Stomach (tissue), 9 donors: ENCODE results near the gene MSH5. TPM values are rescaled to one million over a fixed set of nuclear protein-coding genes. Genes with fewer than 3 reads are reported as not detected.

Experiments
- DNase-seq, 2 donors: peaks; one replicate each; pipeline versions ENCODE4 v3.0.0 to v3.0.0-alpha.2; 2013 to 2019
- H3K27ac ChIP-seq, 5 donors: fragments of 200-600 bp in 4 of 5; sonication (generic) in 4 of 5; one replicate each; pipeline ENCODE4 v1.5.1; 2013 to 2019; ENCODE audit warnings: mild to moderate bottlenecking in 1 of 5, moderate library complexity in 1 of 5
- H3K27me3 ChIP-seq, 3 donors: fragments of 200-600 bp; sonication (generic); one replicate each; pipeline ENCODE4 v1.5.1; 2017 to 2019; ENCODE audit warnings: mixed run types in 1 of 3
- H3K36me3 ChIP-seq, 4 donors: fragments of 200-600 bp; sonication (generic); 1 replicate in 3 of 4; 2 replicates in 1 of 4; pipeline ENCODE4 v1.5.1; 2016 to 2019
- H3K4me1 ChIP-seq, 4 donors: fragments of 200-600 bp; sonication (generic); one replicate each; pipeline ENCODE4 v1.5.1; 2016 to 2019
- H3K4me3 ChIP-seq, 4 donors: fragments of 200-600 bp; sonication (generic) in 3 of 4; one replicate each; pipeline ENCODE4 v1.5.1; 2016 to 2019; ENCODE audit warnings: mild to moderate bottlenecking in 1 of 4
- H3K9me3 ChIP-seq, 4 donors: fragments of 200-600 bp; sonication (generic); one replicate each; pipeline ENCODE4 v1.5.1; 2016 to 2019
- EP300 ChIP-seq: sonication (generic); formaldehyde crosslinking; IDR thresholded peaks from one replicate; pipeline ENCODE4 v1.6.1; 2017; ENCODE audit warnings: antibody characterized with exemption
- POLR2A ChIP-seq, 4 donors: fragments of 450-650 bp; IDR thresholded peaks; one replicate each; pipeline ENCODE4 v1.6.1; 2016; ENCODE audit warnings: antibody characterized with exemption in 4 of 4, control low read depth in 2 of 4, mild to moderate bottlenecking in 1 of 4, moderate library complexity in 1 of 4
- POLR2AphosphoS5 ChIP-seq, 3 donors: sonication (generic); formaldehyde crosslinking; IDR thresholded peaks; one replicate each; pipeline ENCODE4 v1.6.1; 2016; ENCODE audit warnings: antibody characterized with exemption in 3 of 3
- WGBS, 5 donors: extraction: QIAGEN DNeasy Blood & Tissue Kit in 3 of 5; methylation state at CpG; one replicate each; pipeline versions ENCODE4 v1.1.5 to v1.1.7; 2013 to 2018; 5-methylcytosine and 5-hydroxymethylcytosine counted together
- intact Hi-C: fragments of 100-400 bp; cut with DNase I; formaldehyde crosslinking; loops from one replicate; pipeline ENCODE4 v1.15.1; 2023; ENCODE audit warnings: low total_unique reads
- polyA plus RNA-seq, 3 donors: library from polyadenylated mRNA; stranded (reverse); fragments of 200-250 nt; gene quantifications; one replicate each; pipeline ENCODE4 v1.2.3, GENCODE V29; 2013
- total RNA-seq, 5 donors: library from RNA; depleted of rRNA; stranded (reverse); fragments of >200 nt; gene quantifications; one replicate each; pipeline versions ENCODE4 v1.1.0 to v1.2.3, GENCODE V29; 2014 to 2016
- TF ChIP-seq, protein P1 (sequence below), 7 experiments: fragments of 450-650 bp in 4 of 7; fragments of 200-600 bp in 3 of 7; sonication (generic) in 3 of 7; IDR thresholded peaks; one replicate each; pipeline ENCODE4 v1.5.1; 2016 to 2019; ENCODE audit warnings: antibody characterized with exemption in 7 of 7, control low read depth in 2 of 7, mild to moderate bottlenecking in 1 of 7
- donor health status: healthy with polysubstance abuse.
- donor health status: Bipolar disorder and iron deficiency.
- donor health status: healthy.

Gene MSH5
- total and polyA plus RNA-seq, 8 donors = 2.9 to 66.4 (median 10.9) TPM

DNA sequence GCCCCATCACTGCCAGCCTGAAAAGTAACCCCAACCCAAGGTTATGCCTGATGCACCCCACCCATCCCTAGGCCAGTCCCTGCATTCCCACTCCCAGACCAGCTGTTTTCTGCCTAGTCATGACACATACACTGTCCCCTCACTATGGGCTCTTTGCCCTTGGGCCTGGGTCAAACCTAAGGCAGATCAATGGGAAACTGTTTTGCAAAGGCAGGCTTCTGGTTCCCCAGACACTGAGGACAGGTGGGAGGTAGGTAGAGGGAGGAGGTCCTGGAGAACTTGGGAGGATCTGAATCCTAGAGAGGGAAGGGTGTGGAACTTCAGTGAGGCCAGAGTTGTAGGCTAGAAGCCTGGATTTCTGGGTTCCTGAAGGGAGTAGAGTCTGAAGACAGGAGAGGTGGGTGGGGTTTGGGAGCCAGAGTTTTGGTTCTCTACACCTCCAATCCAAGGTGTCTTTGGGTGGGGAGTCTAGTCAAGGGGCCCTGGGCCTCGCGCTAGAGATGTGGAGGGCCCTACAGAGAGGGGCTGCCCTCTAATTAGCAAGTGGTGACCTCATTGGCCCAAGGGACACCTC is 5.5 kb upstream of the MSH5 start:
- Histone ChIP-seq H3K9me3 (no peaks in the 10 kb centered on the region), H3K27ac (peak overlapping the region; percentile 94 to 97 (median 95)), H3K27me3 (no peaks in the 10 kb centered on the region), H3K4me1 (peaks cover 53 to 80% (median 70%) of the 10 kb centered on the region in 4 donors), H3K4me3 (peak overlapping the region; percentile 67 to 85 (median 75)), H3K36me3 (peaks cover 36 to 41% (median 40%) of the 10 kb centered on the region in 4 donors)
- intact Hi-C loops = no loop called here
- DNase-seq = no peak
- TF ChIP-seq, protein P1, sequence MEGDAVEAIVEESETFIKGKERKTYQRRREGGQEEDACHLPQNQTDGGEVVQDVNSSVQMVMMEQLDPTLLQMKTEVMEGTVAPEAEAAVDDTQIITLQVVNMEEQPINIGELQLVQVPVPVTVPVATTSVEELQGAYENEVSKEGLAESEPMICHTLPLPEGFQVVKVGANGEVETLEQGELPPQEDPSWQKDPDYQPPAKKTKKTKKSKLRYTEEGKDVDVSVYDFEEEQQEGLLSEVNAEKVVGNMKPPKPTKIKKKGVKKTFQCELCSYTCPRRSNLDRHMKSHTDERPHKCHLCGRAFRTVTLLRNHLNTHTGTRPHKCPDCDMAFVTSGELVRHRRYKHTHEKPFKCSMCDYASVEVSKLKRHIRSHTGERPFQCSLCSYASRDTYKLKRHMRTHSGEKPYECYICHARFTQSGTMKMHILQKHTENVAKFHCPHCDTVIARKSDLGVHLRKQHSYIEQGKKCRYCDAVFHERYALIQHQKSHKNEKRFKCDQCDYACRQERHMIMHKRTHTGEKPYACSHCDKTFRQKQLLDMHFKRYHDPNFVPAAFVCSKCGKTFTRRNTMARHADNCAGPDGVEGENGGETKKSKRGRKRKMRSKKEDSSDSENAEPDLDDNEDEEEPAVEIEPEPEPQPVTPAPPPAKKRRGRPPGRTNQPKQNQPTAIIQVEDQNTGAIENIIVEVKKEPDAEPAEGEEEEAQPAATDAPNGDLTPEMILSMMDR (IDR thresholded peaks at IDR 0.05) = no peak
- TF ChIP-seq POLR2A (IDR thresholded peaks at IDR 0.05) (no peak), EP300 (no peak), POLR2AphosphoS5 (IDR thresholded peaks at IDR 0.05) (no peak)
- WGBS, 5 donors = 5 to 19% (median 14%) methylated on average over 2 of the region's 2 CpGs

DNA sequence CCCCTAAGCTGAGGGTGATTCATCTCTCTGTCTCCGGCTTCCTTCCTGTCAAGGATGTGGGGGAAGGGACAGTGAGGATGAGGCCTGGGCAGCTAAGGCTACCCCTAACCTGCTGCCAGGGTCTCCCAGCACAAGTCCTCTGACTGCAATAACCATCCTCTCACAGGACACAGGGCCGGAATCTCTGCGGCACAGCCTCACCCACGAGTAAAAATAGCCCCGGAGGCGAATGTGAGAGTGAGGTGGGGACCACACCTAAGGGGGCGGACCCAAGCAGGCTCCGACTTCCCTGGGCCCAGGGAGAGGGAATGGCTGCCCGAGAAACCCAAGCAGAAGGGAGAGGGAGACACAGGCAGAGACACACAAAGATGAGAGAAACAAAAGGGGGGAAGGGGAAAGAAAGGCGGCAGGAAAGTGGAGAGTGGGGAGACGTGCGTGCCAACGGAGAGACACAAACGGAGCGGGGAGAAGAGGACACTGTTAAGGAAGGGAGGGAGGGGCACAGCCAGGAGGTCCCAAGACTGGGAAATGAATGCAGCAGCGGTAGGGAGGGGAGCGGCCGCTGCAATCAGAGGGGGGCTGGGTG is 4.9 kb upstream of the MSH5 start:
- H3K4me1 ChIP-seq = peaks cover 54 to 81% (median 70%) of the 10 kb centered on the region in 4 donors
- H3K4me3 ChIP-seq = peak overlapping the region; percentile 67 to 85 (median 75)
- H3K36me3 ChIP-seq = peaks cover 36 to 41% (median 40%) of the 10 kb centered on the region in 4 donors
- peak in 2 of 3 donors; percentile 57 to 74 for TF ChIP-seq POLR2AphosphoS5 (IDR thresholded peaks at IDR 0.05)
- no peak for TF ChIP-seq EP300
- DNase-seq = peak; percentile 54 to 86
- no peaks in the 10 kb centered on the region for H3K27me3 ChIP-seq
- 0% methylated on average over 17 to 18 of the region's 18 CpGs for WGBS, 5 donors
- intact Hi-C loops = no loop called here
- H3K9me3 ChIP-seq = no peaks in the 10 kb centered on the region
- peak overlapping the region; percentile 94 to 97 (median 95) for H3K27ac ChIP-seq

DNA sequence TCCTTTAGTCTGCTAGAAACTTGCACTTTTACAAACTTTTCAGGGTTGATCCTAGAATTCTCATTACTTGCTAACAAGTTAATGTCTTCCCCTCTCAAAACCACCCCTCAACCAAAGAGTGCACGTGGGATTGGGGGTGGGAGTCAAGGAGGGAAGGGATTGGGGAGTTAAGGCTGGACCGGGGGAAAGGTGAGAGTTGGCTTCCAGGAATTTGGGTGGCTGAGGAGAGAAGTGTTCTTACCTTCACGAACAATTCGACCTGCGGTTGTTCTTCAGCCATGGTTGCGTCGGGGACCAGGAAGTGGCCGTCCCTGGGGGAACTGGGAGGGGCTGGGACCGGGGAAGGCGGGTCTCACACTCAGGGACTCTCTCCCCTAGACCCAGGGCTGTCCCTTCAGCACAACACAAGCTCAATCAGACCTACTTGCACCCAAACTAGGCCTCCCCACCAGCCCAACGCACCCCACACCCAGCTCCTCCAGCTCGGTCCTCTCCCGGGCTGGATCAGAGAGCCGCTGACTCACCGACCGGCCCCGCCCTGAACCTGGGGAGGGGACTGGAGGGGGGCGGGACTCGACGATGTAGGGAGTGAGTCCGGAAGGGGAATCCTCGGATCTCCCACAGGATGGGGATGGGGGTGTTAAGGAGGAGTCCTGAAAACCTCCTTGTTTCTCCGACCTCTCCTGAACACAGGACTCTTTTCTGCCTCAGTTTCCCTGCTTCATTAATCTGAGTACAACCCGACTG is 3.6 kb upstream of the MSH5 start, which contains the start of gene CLIC1:
Gene CLIC1, minus strand, starts transcription at position 510 of the 747 bp plus-strand sequence. Its CDS starts 230 bp downstream, at position 280.
- Histone ChIP-seq H3K9me3 (no peaks in the 10 kb centered on the region), H3K27ac (peak within 1 kb of the TSS; percentile 94 to 97 (median 95)), H3K4me1 (peaks cover 55 to 83% (median 68%) of the 10 kb centered on the region in 4 donors), H3K36me3 (peaks cover 28 to 33% (median 32%) of the 10 kb centered on the region in 4 donors), H3K4me3 (peak within 1 kb of the TSS; percentile 67 to 85 (median 75)), H3K27me3 (no peaks in the 10 kb centered on the region)
- intact Hi-C loops = no loop called here
- peak; percentile 87 to 96 for DNase-seq
- TF ChIP-seq POLR2A (IDR thresholded peaks at IDR 0.05) (peak in 2 of 4 donors; percentile 70 to 87), EP300 (no peak), POLR2AphosphoS5 (IDR thresholded peaks at IDR 0.05) (peak in 2 of 3 donors; percentile 96 to 97)
- TF ChIP-seq, protein P1 (IDR thresholded peaks at IDR 0.05) = no peak
- WGBS, 5 donors = 0 to 1% (median 0%) methylated on average over 22 to 24 of the region's 24 CpGs

DNA sequence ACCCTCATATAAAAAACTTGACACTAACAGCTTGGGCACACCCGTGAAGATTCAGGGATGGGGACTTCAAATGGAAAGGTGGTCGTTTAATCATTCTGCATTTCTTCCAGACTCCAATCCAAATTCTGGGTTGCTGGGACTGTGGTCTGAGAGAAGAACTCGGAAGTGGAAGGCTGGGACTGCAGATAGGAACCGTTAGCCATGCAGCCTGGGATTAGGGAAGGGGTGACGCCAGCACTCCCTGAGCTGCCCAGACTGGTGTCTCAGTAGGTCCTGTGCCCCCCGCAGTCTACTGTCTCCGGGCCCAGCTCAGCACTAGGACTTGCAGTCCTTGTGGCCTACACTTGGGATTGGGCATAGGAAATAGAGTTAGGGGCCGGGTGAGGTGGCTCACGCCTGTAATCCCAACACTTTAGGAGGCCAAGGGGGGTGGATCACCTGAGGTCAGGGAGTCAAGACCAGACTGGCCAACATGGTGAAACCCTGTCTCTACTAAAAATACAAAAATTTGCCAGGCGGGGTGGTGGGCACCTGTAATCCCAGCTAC is 3.0 kb upstream of the MSH5 start:
- peaks cover 55 to 80% (median 66%) of the 10 kb centered on the region in 4 donors for H3K4me1 ChIP-seq
- peaks cover 21 to 27% (median 26%) of the 10 kb centered on the region in 4 donors for H3K36me3 ChIP-seq
- peak in 1 of 2 donors; percentile 45 for DNase-seq
- intact Hi-C loops = no loop called here
- H3K9me3 ChIP-seq = no peaks in the 10 kb centered on the region
- H3K27me3 ChIP-seq = no peaks in the 10 kb centered on the region
- WGBS, 5 donors = 20 to 34% (median 27%) methylated on average over 9 to 10 of the region's 10 CpGs
- peak overlapping the region; percentile 94 to 97 (median 95) for H3K27ac ChIP-seq
- H3K4me3 ChIP-seq = peak overlapping the region; percentile 67 to 85 (median 75)
- TF ChIP-seq POLR2AphosphoS5 (IDR thresholded peaks at IDR 0.05) = no peak
- TF ChIP-seq, protein P1 (IDR thresholded peaks at IDR 0.05) = no peak
- no peak for TF ChIP-seq POLR2A (IDR thresholded peaks at IDR 0.05)
- TF ChIP-seq EP300 = no peak
